ENCODE data around the gene NCAM1. TPM values are rescaled to one million over a fixed set of nuclear protein-coding genes. Genes with fewer than 3 reads are reported as not detected.

The NCAM1 gene
- total and polyA plus RNA-seq, 2 of the 13 experiments (the other 11 are each of a cell fraction or from before 2014, with no cell fraction given) = 0.05 TPM; not detected in 1

DNA sequence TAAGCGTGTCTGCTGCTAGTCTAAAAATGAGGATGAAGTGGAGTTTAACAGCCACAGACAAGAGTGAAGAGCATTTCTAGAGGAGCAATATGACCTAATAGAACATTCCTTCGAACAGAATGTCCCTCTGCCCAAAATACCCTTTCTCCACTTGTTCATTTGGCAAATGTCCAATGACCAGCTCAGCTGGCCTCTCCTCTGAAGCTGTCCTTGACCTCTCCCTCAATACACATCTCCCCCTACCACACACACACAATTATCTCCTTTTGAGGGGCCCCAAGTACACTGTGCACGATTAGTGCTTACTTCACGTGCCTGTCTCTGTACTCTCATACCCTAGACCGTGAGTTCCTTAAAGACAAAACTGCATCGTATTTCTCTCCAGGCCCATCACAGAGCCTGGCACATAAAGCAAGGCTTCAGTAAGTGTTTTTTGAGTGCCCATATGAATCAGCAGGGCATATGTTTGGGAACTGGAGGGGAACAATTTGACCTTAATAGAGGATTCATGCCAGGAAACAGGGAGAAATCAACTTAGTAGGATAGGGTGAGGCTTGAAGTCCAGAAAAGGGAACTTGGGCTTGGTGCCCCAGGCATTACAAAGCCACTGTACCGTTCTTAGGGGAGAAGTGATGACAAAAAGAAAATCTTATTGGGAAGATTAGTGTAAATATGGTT, 18.1 kb upstream of the NCAM1 start:
- no peak overlapping the region for H3K9ac ChIP-seq (ENCODE audit: insufficient read depth, low read depth, low read length)
- no peak for DNase-seq (ENCODE audit: low spot score)
- no peaks in the 10 kb centered on the region for H3K36me3 ChIP-seq (replicated peaks in 1 of 2; ENCODE audit: control insufficient read depth in 1 of 2, insufficient read depth in 2 of 2, low read length in 2 of 2)
- TF ChIP-seq, protein P1, sequence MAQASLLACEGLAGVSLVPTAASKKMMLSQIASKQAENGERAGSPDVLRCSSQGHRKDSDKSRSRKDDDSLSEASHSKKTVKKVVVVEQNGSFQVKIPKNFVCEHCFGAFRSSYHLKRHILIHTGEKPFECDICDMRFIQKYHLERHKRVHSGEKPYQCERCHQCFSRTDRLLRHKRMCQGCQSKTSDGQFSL (CRISPR knock-in tag; IDR thresholded peaks at IDR 0.05) = no peak
- no peak for TF ChIP-seq NFATC3 (CRISPR knock-in tag; IDR thresholded peaks at IDR 0.05)
- no peak for TF ChIP-seq MLLT10 (CRISPR knock-in tag; IDR thresholded peaks at IDR 0.05)
- TF ChIP-seq ZKSCAN5 (CRISPR knock-in tag; IDR thresholded peaks at IDR 0.05) = no peak
- TF ChIP-seq TEAD2 (CRISPR knock-in tag; IDR thresholded peaks at IDR 0.05) = no peak
- TF ChIP-seq ZNF136 (CRISPR knock-in tag; IDR thresholded peaks at IDR 0.05; ENCODE audit: low read depth) = no peak
- no peak for TF ChIP-seq ZNF496 (CRISPR knock-in tag; IDR thresholded peaks at IDR 0.05; ENCODE audit: insufficient replicate concordance)
- TF ChIP-seq CC2D1A (CRISPR knock-in tag; IDR thresholded peaks at IDR 0.05) = no peak
- no peak for TF ChIP-seq SRF (IDR thresholded peaks at IDR 0.05; ENCODE audit: low read depth, low read length)
- no peak for TF ChIP-seq PHB2 (IDR thresholded peaks at IDR 0.05; ENCODE audit: partially characterized antibody)
- no peak for TF ChIP-seq CCAR2 (optimal IDR thresholded peaks at IDR 0.05; ENCODE audit: low read depth, low read length)
- TF ChIP-seq PPARG (CRISPR knock-in tag; conservative IDR thresholded peaks at IDR 0.05) = no peak
- TF ChIP-seq, protein P2, sequence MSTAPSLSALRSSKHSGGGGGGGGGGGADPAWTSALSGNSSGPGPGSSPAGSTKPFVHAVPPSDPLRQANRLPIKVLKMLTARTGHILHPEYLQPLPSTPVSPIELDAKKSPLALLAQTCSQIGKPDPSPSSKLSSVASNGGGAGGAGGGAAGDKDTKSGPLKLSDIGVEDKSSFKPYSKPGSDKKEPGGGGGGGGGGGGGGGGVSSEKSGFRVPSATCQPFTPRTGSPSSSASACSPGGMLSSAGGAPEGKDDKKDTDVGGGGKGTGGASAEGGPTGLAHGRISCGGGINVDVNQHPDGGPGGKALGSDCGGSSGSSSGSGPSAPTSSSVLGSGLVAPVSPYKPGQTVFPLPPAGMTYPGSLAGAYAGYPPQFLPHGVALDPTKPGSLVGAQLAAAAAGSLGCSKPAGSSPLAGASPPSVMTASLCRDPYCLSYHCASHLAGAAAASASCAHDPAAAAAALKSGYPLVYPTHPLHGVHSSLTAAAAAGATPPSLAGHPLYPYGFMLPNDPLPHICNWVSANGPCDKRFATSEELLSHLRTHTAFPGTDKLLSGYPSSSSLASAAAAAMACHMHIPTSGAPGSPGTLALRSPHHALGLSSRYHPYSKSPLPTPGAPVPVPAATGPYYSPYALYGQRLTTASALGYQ (CRISPR knock-in tag; IDR thresholded peaks at IDR 0.05) = no peak
- TF ChIP-seq, protein P3, sequence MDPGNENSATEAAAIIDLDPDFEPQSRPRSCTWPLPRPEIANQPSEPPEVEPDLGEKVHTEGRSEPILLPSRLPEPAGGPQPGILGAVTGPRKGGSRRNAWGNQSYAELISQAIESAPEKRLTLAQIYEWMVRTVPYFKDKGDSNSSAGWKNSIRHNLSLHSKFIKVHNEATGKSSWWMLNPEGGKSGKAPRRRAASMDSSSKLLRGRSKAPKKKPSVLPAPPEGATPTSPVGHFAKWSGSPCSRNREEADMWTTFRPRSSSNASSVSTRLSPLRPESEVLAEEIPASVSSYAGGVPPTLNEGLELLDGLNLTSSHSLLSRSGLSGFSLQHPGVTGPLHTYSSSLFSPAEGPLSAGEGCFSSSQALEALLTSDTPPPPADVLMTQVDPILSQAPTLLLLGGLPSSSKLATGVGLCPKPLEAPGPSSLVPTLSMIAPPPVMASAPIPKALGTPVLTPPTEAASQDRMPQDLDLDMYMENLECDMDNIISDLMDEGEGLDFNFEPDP (CRISPR knock-in tag; conservative IDR thresholded peaks at IDR 0.05) = no peak
- no peak for TF ChIP-seq NFYB (CRISPR knock-in tag; IDR thresholded peaks at IDR 0.05)
- TF ChIP-seq PRPF4 (IDR thresholded peaks at IDR 0.05; ENCODE audit: low read depth, low read length, poor library complexity, severe bottlenecking) = no peak
- TF ChIP-seq IKZF4 (CRISPR knock-in tag; IDR thresholded peaks at IDR 0.05; ENCODE audit: borderline replicate concordance, low read depth, not compliant biosample characterization) = no peak
- no peak for TF ChIP-seq ZNF678 (CRISPR knock-in tag; IDR thresholded peaks at IDR 0.05)
- TF ChIP-seq, protein P4, sequence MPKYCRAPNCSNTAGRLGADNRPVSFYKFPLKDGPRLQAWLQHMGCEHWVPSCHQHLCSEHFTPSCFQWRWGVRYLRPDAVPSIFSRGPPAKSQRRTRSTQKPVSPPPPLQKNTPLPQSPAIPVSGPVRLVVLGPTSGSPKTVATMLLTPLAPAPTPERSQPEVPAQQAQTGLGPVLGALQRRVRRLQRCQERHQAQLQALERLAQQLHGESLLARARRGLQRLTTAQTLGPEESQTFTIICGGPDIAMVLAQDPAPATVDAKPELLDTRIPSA (CRISPR knock-in tag; IDR thresholded peaks at IDR 0.05; ENCODE audit: borderline replicate concordance) = no peak
- H3K4me1 ChIP-seq (ENCODE audit: insufficient read depth, low read length) = no peaks in the 10 kb centered on the region
- no peak overlapping the region for H3K4me3 ChIP-seq (replicated peaks in 1 of 3; ENCODE audit: insufficient read depth in 1 of 3, low read depth in 2 of 3, low read length in 3 of 3)
- H3K27me3 ChIP-seq (ENCODE audit: control insufficient read depth in 1 of 2, insufficient read depth in 2 of 2, low read length in 2 of 2) = no peaks in the 10 kb centered on the region; a peak in 1 of 5 replicates
- H4K20me1 ChIP-seq (ENCODE audit: insufficient read depth, low read length) = no peaks in the 10 kb centered on the region
- POLR2A ChIA-PET = no interaction called here
- H3K79me2 ChIP-seq (ENCODE audit: insufficient read depth, low read length) = no peaks in the 10 kb centered on the region
- FAIRE-seq = no peak
- no peak for ATAC-seq
- no peak overlapping the region for H3K4me2 ChIP-seq (ENCODE audit: low read depth, low read length)
- no peak overlapping the region for H3K27ac ChIP-seq (ENCODE audit: extremely low read length, insufficient read depth, low read length)
- CTCF ChIA-PET (ENCODE audit: low intra/inter-chr PET ratio, low total read pairs) = no interaction called here
- intact Hi-C loops (cut with micrococcal nuclease; ENCODE audit: unreplicated experiment) = no loop called here
- H2AFZ ChIP-seq (ENCODE audit: low read length) = no peak overlapping the region
- WGBS (ENCODE audit: low lambda C conversion rate) = 7% methylated on average over 7 of the region's 7 CpGs
- in situ Hi-C loops (cut with HindIII; ENCODE audit: extremely low pct_ligation_motif_present, low pct_unique_long_range_greater_than_20kb) = no loop called here
- no peaks in the 10 kb centered on the region for H3K9me3 ChIP-seq (ENCODE audit: low read length)
- BruUV-seq (replicated peaks) = no TSS peak
